ENCODE measurements around the gene CCL17. TPM values are rescaled to one million over a fixed set of nuclear protein-coding genes. Genes with fewer than 3 reads are reported as not detected.

CCL17 gene
- total and polyA plus RNA-seq, 4 donors: not detected

DNA sequence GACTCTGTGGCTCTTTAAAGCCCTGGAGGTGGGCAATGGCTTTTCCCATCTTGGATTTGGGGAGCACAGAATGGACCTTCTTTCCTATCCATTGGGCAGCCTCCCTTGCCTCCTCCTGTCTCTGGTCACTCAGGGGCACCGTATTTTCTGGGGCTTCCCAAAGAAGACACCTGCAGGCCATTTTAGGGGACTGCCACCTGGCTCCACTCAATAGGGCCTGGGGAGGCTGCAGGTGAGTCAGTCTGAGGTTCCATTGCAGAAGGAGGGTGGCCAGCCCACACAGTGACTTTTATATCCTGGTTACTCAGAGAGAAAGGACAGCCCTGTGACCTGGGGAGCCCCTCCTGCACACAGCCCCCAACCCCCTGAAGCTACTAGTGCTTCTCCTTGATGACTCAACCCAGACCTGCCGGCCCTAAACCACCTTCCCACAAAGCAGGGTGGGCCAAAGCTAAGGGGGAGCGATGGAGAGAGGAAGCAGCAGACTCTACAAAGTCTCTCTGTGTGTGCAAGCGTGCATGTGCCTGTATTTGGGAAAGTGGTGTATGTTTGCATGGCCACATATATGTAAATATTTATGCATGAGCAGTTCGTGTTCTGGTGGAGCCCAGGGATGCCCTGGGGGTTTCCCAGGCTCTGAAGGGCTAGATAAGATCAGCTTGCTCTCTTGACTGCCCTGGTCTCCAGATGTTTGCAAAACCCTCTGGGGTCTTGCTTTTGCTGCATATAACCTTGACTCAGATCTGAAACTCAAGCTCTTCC is 27.3 kb upstream of the CCL17 start:
- TF ChIP-seq RAD21 (IDR thresholded peaks at IDR 0.05) (peak in 1 of 2 donors; percentile 12), SP1 (IDR thresholded peaks at IDR 0.05) (no peak), CTCF (IDR thresholded peaks at IDR 0.05; ENCODE audit: low read depth, low read length, missing input control) (peak; percentile 0)
- H3K9ac ChIP-seq (ENCODE audit: low read depth in 1 of 2, low read length in 2 of 2): no peak overlapping the region
- H3K36me3 ChIP-seq (ENCODE audit: control insufficient read depth in 4 of 4, insufficient read depth in 3 of 4, low read depth in 1 of 4, low read length in 3 of 4): peaks cover 6 to 11% (median 8%) of the 10 kb centered on the region in 4 donors
- H3K27ac ChIP-seq (ENCODE audit: low read depth in 1 of 2, low read length in 2 of 2): no peak overlapping the region
- no peaks in the 10 kb centered on the region for H3K9me3 ChIP-seq (ENCODE audit: control insufficient read depth in 4 of 4, low read length in 3 of 4)
- peaks cover 3 to 51% (median 26%) of the 10 kb centered on the region in 4 donors for H3K4me1 ChIP-seq (ENCODE audit: control insufficient read depth in 4 of 4, insufficient read depth in 4 of 4, low read length in 3 of 4)
- no peak overlapping the region for H3K4me3 ChIP-seq (ENCODE audit: low read depth in 1 of 3, low read length in 3 of 3)
- no peak for DNase-seq (ENCODE audit: low spot score)
- H3K27me3 ChIP-seq (ENCODE audit: control insufficient read depth in 4 of 4, insufficient read depth in 4 of 4, low read length in 3 of 4): no peaks in the 10 kb centered on the region
- 52% methylated on average over 5 of the region's 5 CpGs for WGBS

GRCh38 chr16:57379579-57379978 is 25.0 kb upstream of the CCL17 start:
- Histone ChIP-seq H3K4me1 (ENCODE audit: control insufficient read depth in 4 of 4, insufficient read depth in 4 of 4, low read length in 3 of 4) (peaks cover 3 to 36% (median 19%) of the 10 kb centered on the region in 4 donors), H3K27ac (ENCODE audit: low read depth in 1 of 2, low read length in 2 of 2) (peak overlapping the region; percentile 8 to 44)
- no peak for DNase-seq (ENCODE audit: low spot score)

GRCh38 chr16:57380671-57381462 is 23.7 kb upstream of the CCL17 start:
- Histone ChIP-seq H3K27ac (ENCODE audit: low read depth in 1 of 2, low read length in 2 of 2) (no peak overlapping the region), H3K9me3 (ENCODE audit: control insufficient read depth in 4 of 4, low read length in 3 of 4) (no peaks in the 10 kb centered on the region), H3K4me3 (ENCODE audit: low read depth in 1 of 3, low read length in 3 of 3) (no peak overlapping the region), H3K9ac (ENCODE audit: low read depth in 1 of 2, low read length in 2 of 2) (no peak overlapping the region), H3K27me3 (ENCODE audit: control insufficient read depth in 4 of 4, insufficient read depth in 4 of 4, low read length in 3 of 4) (no peaks in the 10 kb centered on the region), H3K4me1 (ENCODE audit: control insufficient read depth in 4 of 4, insufficient read depth in 4 of 4, low read length in 3 of 4) (peaks cover 3 to 30% (median 12%) of the 10 kb centered on the region in 4 donors), H3K36me3 (ENCODE audit: control insufficient read depth in 4 of 4, insufficient read depth in 3 of 4, low read depth in 1 of 4, low read length in 3 of 4) (peaks cover 6 to 15% (median 9%) of the 10 kb centered on the region in 4 donors)
- 66% methylated on average over 8 of the region's 8 CpGs for WGBS
- no peak for TF ChIP-seq ZBTB33 (IDR thresholded peaks at IDR 0.05)
- TF ChIP-seq FOXA2 (IDR thresholded peaks at IDR 0.05): no peak
- no peak for TF ChIP-seq JUND (IDR thresholded peaks at IDR 0.05)
- TF ChIP-seq, protein P1, sequence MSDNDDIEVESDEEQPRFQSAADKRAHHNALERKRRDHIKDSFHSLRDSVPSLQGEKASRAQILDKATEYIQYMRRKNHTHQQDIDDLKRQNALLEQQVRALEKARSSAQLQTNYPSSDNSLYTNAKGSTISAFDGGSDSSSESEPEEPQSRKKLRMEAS (IDR thresholded peaks at IDR 0.05): no peak
- TF ChIP-seq GABPA (IDR thresholded peaks at IDR 0.05 in 1 of 2, conservative IDR thresholded peaks at IDR 0.05 in 1 of 2): no peak
- peak; percentile 43 for TF ChIP-seq NR2F2 (IDR thresholded peaks at IDR 0.05)
- TF ChIP-seq HNF4A (conservative IDR thresholded peaks at IDR 0.05): no peak
- no peak for TF ChIP-seq FOXA1 (IDR thresholded peaks at IDR 0.05)
- TF ChIP-seq YY1 (IDR thresholded peaks at IDR 0.05): no peak
- TF ChIP-seq ATF3 (IDR thresholded peaks at IDR 0.05): no peak
- no peak for TF ChIP-seq RXRA (IDR thresholded peaks at IDR 0.05)
- no peak for TF ChIP-seq EGR1 (IDR thresholded peaks at IDR 0.05; ENCODE audit: low read depth in 2 of 2)
- no peak for TF ChIP-seq SP1 (IDR thresholded peaks at IDR 0.05)
- no peak for TF ChIP-seq CTCF (IDR thresholded peaks at IDR 0.05; ENCODE audit: low read depth, low read length, missing input control)
- no peak for TF ChIP-seq TAF1 (conservative IDR thresholded peaks at IDR 0.05)
- TF ChIP-seq HNF4G (IDR thresholded peaks at IDR 0.05): no peak
- TF ChIP-seq RAD21 (IDR thresholded peaks at IDR 0.05): peak in 1 of 2 donors; percentile 3
- DNase-seq (ENCODE audit: low spot score): peak; percentile 59

More at GRCh38 chr16:57379579-57379978, 25.0 kb upstream of the CCL17 start:
- H3K27me3 ChIP-seq (ENCODE audit: control insufficient read depth in 4 of 4, insufficient read depth in 4 of 4, low read length in 3 of 4): no peaks in the 10 kb centered on the region
- no peak overlapping the region for H3K9ac ChIP-seq (ENCODE audit: low read depth in 1 of 2, low read length in 2 of 2)
- peak in 1 of 2 donors; percentile 56 for TF ChIP-seq HNF4A (conservative IDR thresholded peaks at IDR 0.05)
- TF ChIP-seq, protein P1 (IDR thresholded peaks at IDR 0.05): no peak
- TF ChIP-seq TAF1 (conservative IDR thresholded peaks at IDR 0.05): no peak
- peak in 1 of 2 donors; percentile 38 for TF ChIP-seq RAD21 (IDR thresholded peaks at IDR 0.05)
- TF ChIP-seq FOXA1 (IDR thresholded peaks at IDR 0.05): no peak
- peak; percentile 78 to 82 for TF ChIP-seq RXRA (IDR thresholded peaks at IDR 0.05)
- no peaks in the 10 kb centered on the region for H3K9me3 ChIP-seq (ENCODE audit: control insufficient read depth in 4 of 4, low read length in 3 of 4)
- no peak overlapping the region for H3K4me3 ChIP-seq (ENCODE audit: low read depth in 1 of 3, low read length in 3 of 3)
- H3K36me3 ChIP-seq (ENCODE audit: control insufficient read depth in 4 of 4, insufficient read depth in 3 of 4, low read depth in 1 of 4, low read length in 3 of 4): peaks cover 6 to 15% (median 9%) of the 10 kb centered on the region in 4 donors
- WGBS: 47% methylated on average over 10 of the region's 10 CpGs
